HG02870 (cell line): Measurements from ENCODE around the gene GIGYF2.

Source experiments
- ATAC-seq: cut with Tn5 transposase; IDR thresholded peaks from one replicate; pipeline ENCODE4 v1.9.1; 2021; ENCODE audit warnings: mild to moderate bottlenecking, moderate library complexity; ENCODE audit not compliant: unreplicated experiment

The GIGYF2 gene

GRCh38 chr2:232908695-232909094, 211.6 kb downstream of the GIGYF2 start:
- ATAC-seq, result no peak
